Endodermal cell (in vitro differentiated cells): Measurements from ENCODE around the gene EXOSC1. TPM values are rescaled to one million over a fixed set of nuclear protein-coding genes. Genes with fewer than 3 reads are reported as not detected.
A peak's percentile ranks its signal among the peaks of the same experiment; 100 is the strongest.

ENCODE experiments used
- DNase-seq: peaks from one replicate; pipeline ENCODE4 v3.0.0-alpha.2; 2017
- H3K27ac ChIP-seq: 2 replicates; pipeline ENCODE4 v1.5.1; 2013; ENCODE audit warnings: mild to moderate bottlenecking, low read depth, low read length, moderate library complexity
- H3K27me3 ChIP-seq: 2 replicates; pipeline ENCODE4 v1.6.1; 2013; ENCODE audit warnings: mild to moderate bottlenecking, low read length, moderate library complexity; ENCODE audit not compliant: insufficient read depth, control insufficient read depth, poor library complexity, severe bottlenecking
- H3K36me3 ChIP-seq: 2 replicates; pipeline ENCODE4 v1.7.0; 2013; ENCODE audit warnings: mild to moderate bottlenecking, low read length, moderate library complexity; ENCODE audit not compliant: control insufficient read depth, insufficient read depth
- H3K4me1 ChIP-seq: one replicate; pipeline ENCODE4 v1.7.0; 2013; ENCODE audit warnings: low read length; ENCODE audit not compliant: control insufficient read depth, insufficient read depth
- H3K4me3 ChIP-seq: 2 replicates; pipeline ENCODE4 v1.5.1; 2013; ENCODE audit warnings: mild to moderate bottlenecking, low read length, moderate library complexity
- H3K9ac ChIP-seq: 2 replicates; pipeline ENCODE4 v1.6.1; 2013; ENCODE audit warnings: mild to moderate bottlenecking, low read length, moderate library complexity; ENCODE audit not compliant: poor library complexity, severe bottlenecking; ENCODE audit errors: extremely low read depth
- H3K9me3 ChIP-seq: 2 replicates; pipeline ENCODE4 v1.6.1; 2013; ENCODE audit warnings: mild to moderate bottlenecking, low read length, moderate library complexity; ENCODE audit not compliant: control insufficient read depth
- H3K27ac Mint-ChIP-seq: 2 replicates; pipeline ENCODE4 v1.8.0; 2020; ENCODE audit warnings: mixed read lengths
- H3K27me3 Mint-ChIP-seq: 2 replicates; pipeline ENCODE4 v1.8.0; 2021; ENCODE audit warnings: mild to moderate bottlenecking, mixed read lengths; ENCODE audit not compliant: insufficient read depth
- H3K36me3 Mint-ChIP-seq: 2 replicates; pipeline ENCODE4 v1.8.0; 2020; ENCODE audit warnings: low read depth, mixed read lengths
- H3K4me1 Mint-ChIP-seq: 2 replicates; pipeline ENCODE4 v1.8.0; 2020; ENCODE audit warnings: mixed read lengths
- H3K4me3 Mint-ChIP-seq: 2 replicates; pipeline ENCODE4 v1.8.0; 2020; ENCODE audit warnings: mild to moderate bottlenecking, moderate library complexity, mixed read lengths
- H3K9me3 Mint-ChIP-seq: 2 replicates; pipeline ENCODE4 v1.8.0; 2020; ENCODE audit warnings: mild to moderate bottlenecking, mixed read lengths
- CTCF ChIP-seq: fragments of 200-600 bp; sonication (generic); conservative IDR thresholded peaks from 2 replicates; pipeline ENCODE4 v1.5.0; 2021; ENCODE audit warnings: antibody characterized with exemption, mild to moderate bottlenecking
- WGBS, 2 experiments: methylation state at CpG; one replicate each; pipeline versions ENCODE4 v1.1.5 to v1.1.7; 2013; ENCODE audit warnings: missing lambda C conversion rate in 2 of 2, mixed read lengths in 1 of 2; ENCODE audit not compliant: insufficient coverage in 1 of 2, insufficient read length in 1 of 2; 5-methylcytosine and 5-hydroxymethylcytosine counted together
- long read RNA-seq, 4 experiments: library from polyadenylated mRNA in 2 of 4; library from RNA in 1 of 4; library from capped mRNA in 1 of 4; stranded (forward) in 3 of 4; unstranded in 1 of 4; transcript quantifications; one replicate each; pipeline ENCODE4 v2.0.0, GENCODE V29; 2020 to 2021; ENCODE audit warnings: inconsistent platforms in 1 of 4
- polyA plus RNA-seq, 2 experiments: library from polyadenylated mRNA; stranded (reverse); fragments of 50-300 nt; gene quantifications; one replicate each; pipeline ENCODE4 v1.2.3, GENCODE V29; 2013
- total RNA-seq, 2 donors: library from RNA; stranded (reverse); fragmentation: NEBNext Ultra II Directional in 1 of 2; extraction: Animal tissue kit (Norgen Biotek cat#: 25700) in 1 of 2; gene quantifications; 2 replicates in 1 of 2; 3 replicates in 1 of 2; pipeline ENCODE4 v1.2.1, GENCODE V29; 2021

Gene EXOSC1, protein sequence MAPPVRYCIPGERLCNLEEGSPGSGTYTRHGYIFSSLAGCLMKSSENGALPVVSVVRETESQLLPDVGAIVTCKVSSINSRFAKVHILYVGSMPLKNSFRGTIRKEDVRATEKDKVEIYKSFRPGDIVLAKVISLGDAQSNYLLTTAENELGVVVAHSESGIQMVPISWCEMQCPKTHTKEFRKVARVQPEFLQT
- 10 to 100 TPM; 48.9 to 55.6 TPM for total RNA-seq
- polyA plus RNA-seq (2013, experiment 1 of 2) = 57.7 TPM
- polyA plus RNA-seq (2013, experiment 2 of 2) = 54.7 TPM
- long read RNA-seq, experiment 1, transcript EXOSC1-204 (8 exons, 923 nt) = major isoform, 28 of 39 reads
- long read RNA-seq, experiment 1, partial matches to known transcripts = 4 of 39 reads
- long read RNA-seq, experiment 1, other reads (novel, unspliced or antisense) = 6 of 39 reads
- long read RNA-seq, experiment 2, transcript EXOSC1-204 (8 exons, 923 nt) = major isoform, 41 of 48 reads
- long read RNA-seq, experiment 2, partial matches to known transcripts = 2 of 48 reads
- long read RNA-seq, experiment 2, other reads (novel, unspliced or antisense) = 5 of 48 reads
- long read RNA-seq, experiment 3, transcript EXOSC1-211 (2 exons, 2,113 nt) = minor isoform, 11 of 49 reads
- long read RNA-seq, experiment 3, transcript EXOSC1-204 (8 exons, 923 nt) = major isoform, 27 of 49 reads
- long read RNA-seq, experiment 3, partial matches to known transcripts = 3 of 49 reads
- long read RNA-seq, experiment 3, other reads (novel, unspliced or antisense) = 5 of 49 reads
- long read RNA-seq, experiment 4, transcript EXOSC1-202 (7 exons, 718 nt) = minor isoform, 5 of 170 reads
- long read RNA-seq, experiment 4, transcript EXOSC1-204 (8 exons, 923 nt) = major isoform, 149 of 170 reads
- long read RNA-seq, experiment 4, partial matches to known transcripts = 5 of 170 reads
- long read RNA-seq, experiment 4, other reads (novel, unspliced or antisense) = 9 of 170 reads

DNA sequence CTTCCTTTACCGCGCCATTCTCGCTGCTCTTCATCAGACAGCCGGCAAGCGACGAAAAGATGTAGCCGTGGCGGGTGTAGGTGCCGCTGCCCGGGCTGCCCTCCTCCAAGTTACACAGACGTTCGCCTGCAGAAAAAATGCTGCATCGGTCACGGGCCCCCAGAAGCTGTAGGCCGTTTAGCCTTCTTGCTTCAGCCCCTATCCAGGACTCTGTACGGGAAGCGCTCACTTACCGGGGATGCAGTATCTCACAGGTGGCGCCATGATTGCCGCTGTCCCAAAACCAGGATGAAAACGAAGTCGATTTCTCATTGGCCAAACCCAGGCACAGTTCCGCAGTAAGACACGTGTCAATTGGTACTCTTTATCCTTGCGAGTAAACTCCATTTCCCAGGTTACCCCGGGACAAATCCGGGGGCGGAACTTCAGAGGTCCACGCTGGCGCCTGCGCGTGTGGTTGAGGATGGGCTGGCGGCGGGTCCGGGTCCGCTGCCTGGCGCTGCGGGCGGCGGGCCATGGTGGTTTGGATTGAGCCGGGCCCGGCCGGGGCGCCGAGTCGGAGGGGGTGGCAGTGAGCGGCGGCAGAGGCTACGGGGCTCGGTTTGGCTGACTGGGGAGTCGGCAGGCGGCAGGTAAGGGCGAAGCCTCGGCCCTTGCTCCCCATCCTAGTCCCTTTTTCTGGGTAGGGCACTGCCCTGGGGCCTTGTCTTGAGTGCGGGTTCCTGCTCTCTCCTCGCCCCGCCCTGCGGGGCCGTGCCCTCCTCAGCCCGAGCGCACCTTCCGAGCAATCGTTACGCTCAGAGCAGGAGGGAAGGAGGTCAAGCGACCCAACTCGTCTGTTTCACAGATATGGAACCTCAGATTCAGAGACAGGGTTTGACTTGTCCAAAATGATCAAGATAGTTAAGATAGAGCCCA, at the start of gene EXOSC1, which contains the start of gene ZDHHC16:
EXOSC1 (minus strand) TSS at position 285 of the 918 bp plus-strand sequence; CDS start at position 264, 21 bp downstream.
ZDHHC16 (plus strand) TSS at position 454 of the 918 bp plus-strand sequence. CDS start 5,501 bp downstream, outside the sequence.
- H3K36me3 Mint-ChIP-seq = peaks cover 12% of the 10 kb centered on the region
- H3K4me3 ChIP-seq = peak within 1 kb of the TSS; percentile 94
- H3K9me3 Mint-ChIP-seq = no peaks in the 10 kb centered on the region
- peaks cover 12% of the 10 kb centered on the region for H3K4me1 Mint-ChIP-seq
- WGBS, 2 experiments = 0 to 1% methylated on average over 31 to 66 of the region's 66 CpGs
- H3K9ac ChIP-seq = peak within 1 kb of the TSS; percentile 47
- H3K27ac Mint-ChIP-seq = peak within 1 kb of the TSS; percentile 93
- H3K27ac ChIP-seq = no peak within 1 kb of the TSS
- H3K4me3 Mint-ChIP-seq = peak within 1 kb of the TSS; percentile 92
- no peaks in the 10 kb centered on the region for H3K27me3 Mint-ChIP-seq
- H3K9me3 ChIP-seq = no peaks in the 10 kb centered on the region
- peak; percentile 13 for TF ChIP-seq CTCF
- H3K36me3 ChIP-seq = peaks cover 19% of the 10 kb centered on the region
- DNase-seq = peak; percentile 98
- no peaks in the 10 kb centered on the region for H3K4me1 ChIP-seq
- H3K27me3 ChIP-seq = no peaks in the 10 kb centered on the region

GRCh38 chr10:97494863-97495506, 49.2 kb upstream of the EXOSC1 start:
- no peak overlapping the region for H3K9ac ChIP-seq
- WGBS, 2 experiments = 34 to 38% methylated on average over 6 to 7 of the region's 7 CpGs
- Mint-ChIP-seq H3K9me3 (no peaks in the 10 kb centered on the region), H3K36me3 (peaks cover 5% of the 10 kb centered on the region), H3K27me3 (peaks cover 5% of the 10 kb centered on the region), H3K4me1 (peaks cover 25% of the 10 kb centered on the region), H3K4me3 (peak overlapping the region; percentile 9), H3K27ac (peak overlapping the region; percentile 67)
- peak; percentile 79 for DNase-seq
- TF ChIP-seq CTCF = no peak
- H3K4me3 ChIP-seq = peak overlapping the region; percentile 64
- no peak overlapping the region for H3K27ac ChIP-seq
- peaks cover 14% of the 10 kb centered on the region for H3K36me3 ChIP-seq
- H3K27me3 ChIP-seq = peaks cover 5% of the 10 kb centered on the region
- peaks cover 7% of the 10 kb centered on the region for H3K4me1 ChIP-seq
- no peaks in the 10 kb centered on the region for H3K9me3 ChIP-seq
